Chondrocyte (in vitro differentiated cells): ENCODE measurements around the gene EFCAB9. TPM values are rescaled to one million over a fixed set of nuclear protein-coding genes. Genes with fewer than 3 reads are reported as not detected.

Source experiments
- DNase-seq: peaks from one replicate; pipeline ENCODE4 v3.0.0; 2021; ENCODE audit warnings: mixed read lengths, low spot score
- H3K27ac Mint-ChIP-seq: one replicate; pipeline ENCODE4 v1.8.0; 2021; ENCODE audit warnings: mild to moderate bottlenecking, moderate library complexity, mixed read lengths; ENCODE audit not compliant: unreplicated experiment
- H3K27me3 Mint-ChIP-seq: 2 replicates; pipeline ENCODE4 v1.8.0; 2021; ENCODE audit warnings: low read depth, mixed read lengths
- H3K36me3 Mint-ChIP-seq: 2 replicates; pipeline ENCODE4 v1.8.0; 2021; ENCODE audit warnings: low read depth, mixed read lengths
- H3K4me1 Mint-ChIP-seq: 2 replicates; pipeline ENCODE4 v1.8.0; 2021; ENCODE audit warnings: low read depth, mild to moderate bottlenecking, mixed read lengths
- H3K4me3 Mint-ChIP-seq: one replicate; pipeline ENCODE4 v1.8.0; 2021; ENCODE audit warnings: mild to moderate bottlenecking, moderate library complexity, mixed read lengths; ENCODE audit not compliant: unreplicated experiment
- H3K9me3 Mint-ChIP-seq: 2 replicates; pipeline ENCODE4 v1.8.0; 2021; ENCODE audit warnings: low read depth, mixed read lengths
- total RNA-seq: library from RNA; stranded (reverse); gene quantifications from 3 replicates; pipeline ENCODE4 v1.2.1, GENCODE V29; 2021
- TF ChIP-seq, protein P1 (sequence below): fragments of 200-600 bp; sonication (generic); IDR thresholded peaks from 2 replicates; pipeline ENCODE4 v1.5.0; 2021; ENCODE audit warnings: antibody characterized with exemption, mild to moderate bottlenecking, moderate library complexity

The EFCAB9 gene
- total RNA-seq, 1 donor from 2014 or later: not detected

DNA sequence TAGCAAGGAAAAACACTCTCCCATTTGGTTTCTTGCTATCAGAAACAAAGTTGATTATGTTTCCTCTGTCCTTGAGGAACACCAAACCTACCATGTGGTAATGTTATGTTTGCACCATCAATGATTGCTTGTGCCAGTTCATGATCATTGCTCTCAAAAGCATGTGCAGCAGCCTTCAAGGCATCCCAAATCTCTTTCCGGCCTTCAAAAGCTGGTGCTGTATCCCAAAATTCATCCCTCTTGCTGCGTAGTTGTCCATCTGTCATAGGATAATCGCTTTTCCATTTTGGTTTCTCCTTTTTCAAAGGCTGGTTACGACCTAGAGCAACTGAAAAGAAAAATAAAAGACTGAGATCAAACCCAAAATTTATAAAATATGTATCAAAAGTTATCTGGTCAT, 40.1 kb downstream of the EFCAB9 start:
- Mint-ChIP-seq H3K27ac (no peak overlapping the region), H3K27me3 (no peaks in the 10 kb centered on the region), H3K36me3 (peaks cover 20% of the 10 kb centered on the region), H3K4me1 (peaks cover 36% of the 10 kb centered on the region), H3K4me3 (no peak overlapping the region), H3K9me3 (no peaks in the 10 kb centered on the region)
- DNase-seq: no peak
- TF ChIP-seq, protein P1, sequence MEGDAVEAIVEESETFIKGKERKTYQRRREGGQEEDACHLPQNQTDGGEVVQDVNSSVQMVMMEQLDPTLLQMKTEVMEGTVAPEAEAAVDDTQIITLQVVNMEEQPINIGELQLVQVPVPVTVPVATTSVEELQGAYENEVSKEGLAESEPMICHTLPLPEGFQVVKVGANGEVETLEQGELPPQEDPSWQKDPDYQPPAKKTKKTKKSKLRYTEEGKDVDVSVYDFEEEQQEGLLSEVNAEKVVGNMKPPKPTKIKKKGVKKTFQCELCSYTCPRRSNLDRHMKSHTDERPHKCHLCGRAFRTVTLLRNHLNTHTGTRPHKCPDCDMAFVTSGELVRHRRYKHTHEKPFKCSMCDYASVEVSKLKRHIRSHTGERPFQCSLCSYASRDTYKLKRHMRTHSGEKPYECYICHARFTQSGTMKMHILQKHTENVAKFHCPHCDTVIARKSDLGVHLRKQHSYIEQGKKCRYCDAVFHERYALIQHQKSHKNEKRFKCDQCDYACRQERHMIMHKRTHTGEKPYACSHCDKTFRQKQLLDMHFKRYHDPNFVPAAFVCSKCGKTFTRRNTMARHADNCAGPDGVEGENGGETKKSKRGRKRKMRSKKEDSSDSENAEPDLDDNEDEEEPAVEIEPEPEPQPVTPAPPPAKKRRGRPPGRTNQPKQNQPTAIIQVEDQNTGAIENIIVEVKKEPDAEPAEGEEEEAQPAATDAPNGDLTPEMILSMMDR: no peak

DNA sequence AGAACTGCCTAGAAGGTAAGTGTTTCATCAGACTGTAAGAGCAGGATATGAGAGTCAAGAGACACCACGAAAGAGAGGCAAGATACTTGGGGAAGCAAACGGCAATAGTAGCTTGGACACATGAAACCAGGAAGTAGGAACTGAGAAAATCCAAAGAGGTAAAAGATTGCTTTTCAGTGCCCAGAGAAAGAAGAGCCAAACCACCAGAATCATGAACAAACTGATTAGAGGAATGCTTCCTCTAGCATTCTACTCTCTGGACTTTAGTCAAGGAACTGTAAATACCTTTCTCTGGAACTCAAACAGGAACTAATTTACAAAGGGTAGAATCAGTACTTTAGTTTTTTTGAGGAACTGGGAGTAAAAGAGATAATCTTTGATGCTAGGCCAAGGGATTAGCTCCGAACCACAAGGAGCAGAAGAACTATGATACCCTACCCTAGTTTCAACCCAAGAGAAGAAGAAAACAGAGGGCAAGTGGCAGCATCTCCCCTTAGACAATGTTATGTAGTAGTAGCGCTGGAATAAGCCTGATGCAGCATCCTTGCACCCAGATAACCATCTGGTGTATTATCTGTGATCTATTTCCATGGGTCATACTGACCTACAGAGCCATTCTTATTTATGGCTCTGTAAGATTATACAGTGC, 41.3 kb downstream of the EFCAB9 start:
- no peaks in the 10 kb centered on the region for H3K9me3 Mint-ChIP-seq
- DNase-seq: no peak

GRCh38 chr5:172235827-172236736, 42.1 kb downstream of the EFCAB9 start:
- Mint-ChIP-seq H3K27ac (no peak overlapping the region), H3K4me3 (no peak overlapping the region), H3K27me3 (no peaks in the 10 kb centered on the region), H3K9me3 (no peaks in the 10 kb centered on the region), H3K4me1 (peaks cover 36% of the 10 kb centered on the region), H3K36me3 (peaks cover 12% of the 10 kb centered on the region)
- TF ChIP-seq, protein P1: no peak
- no peak for DNase-seq

More for the DNA sequence above, 41.3 kb downstream of the EFCAB9 start:
- Mint-ChIP-seq H3K36me3 (peaks cover 16% of the 10 kb centered on the region), H3K4me3 (no peak overlapping the region), H3K27me3 (no peaks in the 10 kb centered on the region), H3K4me1 (peaks cover 36% of the 10 kb centered on the region), H3K27ac (peak overlapping the region; percentile 62)
- TF ChIP-seq, protein P1: no peak

GRCh38 chr5:172238334-172238733, 44.4 kb downstream of the EFCAB9 start:
- Mint-ChIP-seq H3K9me3 (no peaks in the 10 kb centered on the region), H3K27ac (no peak overlapping the region), H3K36me3 (peaks cover 3% of the 10 kb centered on the region), H3K4me1 (peaks cover 36% of the 10 kb centered on the region), H3K4me3 (no peak overlapping the region), H3K27me3 (no peaks in the 10 kb centered on the region)
- DNase-seq: no peak
- TF ChIP-seq, protein P1: no peak

GRCh38 chr5:172243302-172243701, 49.3 kb downstream of the EFCAB9 start:
- H3K36me3 Mint-ChIP-seq: peaks cover 3% of the 10 kb centered on the region

More at GRCh38 chr5:172243302-172243701, 49.3 kb downstream of the EFCAB9 start:
- Mint-ChIP-seq H3K27me3 (no peaks in the 10 kb centered on the region), H3K9me3 (no peaks in the 10 kb centered on the region), H3K4me1 (peaks cover 17% of the 10 kb centered on the region), H3K27ac (no peak overlapping the region), H3K4me3 (no peak overlapping the region)
- DNase-seq: no peak
- TF ChIP-seq, protein P1: no peak
